ENCODE data around the gene RAB6B. TPM values are rescaled to one million over a fixed set of nuclear protein-coding genes. Genes with fewer than 3 reads are reported as not detected.

RAB6B gene
- 7.8 and 11.3 TPM in 2 replicates for total RNA-seq
- long read RNA-seq, partial matches to known transcripts: 0 of 5 reads
- long read RNA-seq, other reads (novel, unspliced or antisense): 5 of 5 reads

GRCh38 chr3:133895208-133896001 lies at the start of gene RAB6B:
Gene RAB6B (minus strand): TSS chr3:133895882. CDS start chr3:133895466, 416 bp downstream.
- peak within 1 kb of the TSS; percentile 75 for H3K27ac Mint-ChIP-seq (ENCODE audit: unreplicated experiment)
- no peaks in the 10 kb centered on the region for H3K36me3 Mint-ChIP-seq (ENCODE audit: unreplicated experiment)
- H3K27me3 Mint-ChIP-seq (ENCODE audit: unreplicated experiment): peaks cover 27% of the 10 kb centered on the region
- peaks cover 3% of the 10 kb centered on the region for H3K4me1 Mint-ChIP-seq (ENCODE audit: unreplicated experiment)
- no peaks in the 10 kb centered on the region for H3K9me3 Mint-ChIP-seq (ENCODE audit: unreplicated experiment)
- DNase-seq (ENCODE audit: extremely low spot score, unreplicated experiment): no peak
- TF ChIP-seq CTCF (IDR thresholded peaks at IDR 0.05): no peak
- H3K4me3 Mint-ChIP-seq (ENCODE audit: unreplicated experiment): peak within 1 kb of the TSS; percentile 81

- no peaks in the 10 kb centered on the region for H3K9me3 Mint-ChIP-seq (ENCODE audit: unreplicated experiment)
- H3K4me1 Mint-ChIP-seq (ENCODE audit: unreplicated experiment): peaks cover 79% of the 10 kb centered on the region
- no peaks in the 10 kb centered on the region for H3K36me3 Mint-ChIP-seq (ENCODE audit: unreplicated experiment)
- H3K4me3 Mint-ChIP-seq (ENCODE audit: unreplicated experiment): peak overlapping the region; percentile 28
- no peak for TF ChIP-seq CTCF (IDR thresholded peaks at IDR 0.05)
- DNase-seq (ENCODE audit: extremely low spot score, unreplicated experiment): no peak
- H3K27ac Mint-ChIP-seq (ENCODE audit: unreplicated experiment): peak overlapping the region; percentile 88
- H3K27me3 Mint-ChIP-seq (ENCODE audit: unreplicated experiment): no peaks in the 10 kb centered on the region
Measured at GRCh38 chr3:133944641-133945380, 49.1 kb upstream of the RAB6B start.

GRCh38 chr3:133944181-133944580 lies 48.5 kb upstream of the RAB6B start:
- peaks cover 77% of the 10 kb centered on the region for H3K4me1 Mint-ChIP-seq (ENCODE audit: unreplicated experiment)
- H3K27ac Mint-ChIP-seq (ENCODE audit: unreplicated experiment): peak overlapping the region; percentile 88
- no peak for DNase-seq (ENCODE audit: extremely low spot score, unreplicated experiment)
- H3K36me3 Mint-ChIP-seq (ENCODE audit: unreplicated experiment): no peaks in the 10 kb centered on the region
- no peaks in the 10 kb centered on the region for H3K9me3 Mint-ChIP-seq (ENCODE audit: unreplicated experiment)
- no peak overlapping the region for H3K4me3 Mint-ChIP-seq (ENCODE audit: unreplicated experiment)
- no peaks in the 10 kb centered on the region for H3K27me3 Mint-ChIP-seq (ENCODE audit: unreplicated experiment)
- TF ChIP-seq CTCF (IDR thresholded peaks at IDR 0.05): no peak

GRCh38 chr3:133943639-133944141 lies 48.0 kb upstream of the RAB6B start:
- Mint-ChIP-seq H3K27me3 (ENCODE audit: unreplicated experiment) (no peaks in the 10 kb centered on the region), H3K9me3 (ENCODE audit: unreplicated experiment) (no peaks in the 10 kb centered on the region), H3K4me3 (ENCODE audit: unreplicated experiment) (no peak overlapping the region), H3K27ac (ENCODE audit: unreplicated experiment) (peak overlapping the region; percentile 88), H3K4me1 (ENCODE audit: unreplicated experiment) (peaks cover 77% of the 10 kb centered on the region), H3K36me3 (ENCODE audit: unreplicated experiment) (no peaks in the 10 kb centered on the region)
- no peak for DNase-seq (ENCODE audit: extremely low spot score, unreplicated experiment)
- TF ChIP-seq CTCF (IDR thresholded peaks at IDR 0.05): no peak

Measured in osteocyte (in vitro differentiated cells).